SK-N-SH treated with all-trans-retinoic acid at 6 μM for 48 hours (cell line): ENCODE measurements around the gene RSAD1.

Experiments
- ARNTL ChIP-seq: fragments of 450-650 bp; formaldehyde crosslinking; IDR thresholded peaks from 2 replicates; pipeline ENCODE4 v1.5.0; 2020; ENCODE audit warnings: low read depth, mild to moderate bottlenecking, moderate library complexity, borderline replicate concordance
- BACH2 ChIP-seq: fragments of 250-450 bp; sonication (Bioruptor Pico); IDR thresholded peaks from 2 replicates; pipeline ENCODE4 v1.9.0; 2021; ENCODE audit warnings: mild to moderate bottlenecking, borderline replicate concordance
- CSDC2 ChIP-seq: fragments of 250-450 bp; sonication (Bioruptor Pico); IDR thresholded peaks from 2 replicates; pipeline ENCODE4 v1.5.0; 2020; ENCODE audit warnings: mild to moderate bottlenecking, moderate library complexity
- ESRRG ChIP-seq: fragments of 250-450 bp; sonication (Bioruptor Pico); IDR thresholded peaks from 2 replicates; pipeline ENCODE4 v1.6.1; 2021; ENCODE audit warnings: mild to moderate bottlenecking
- POU6F1 ChIP-seq: fragments of 250-450 bp; sonication (Bioruptor Pico); IDR thresholded peaks from 2 replicates; pipeline ENCODE4 v1.8.0; 2021; ENCODE audit warnings: low read depth, mild to moderate bottlenecking, moderate library complexity, borderline replicate concordance
- PPARA ChIP-seq: fragments of 250-450 bp; sonication (Bioruptor Pico); IDR thresholded peaks from 2 replicates; pipeline ENCODE4 v1.5.0; 2020; ENCODE audit warnings: mild to moderate bottlenecking, borderline replicate concordance
- RARB ChIP-seq: fragments of 250-450 bp; sonication (Bioruptor Pico); IDR thresholded peaks from 2 replicates; pipeline ENCODE4 v1.8.0; 2021; ENCODE audit warnings: mild to moderate bottlenecking, moderate library complexity
- ZC3H10 ChIP-seq: fragments of 250-450 bp; sonication (Bioruptor Pico); IDR thresholded peaks from 2 replicates; pipeline ENCODE4 v1.5.1; 2021; ENCODE audit warnings: mild to moderate bottlenecking, moderate library complexity
- ZFP3 ChIP-seq: fragments of 250-450 bp; sonication (Bioruptor Pico); IDR thresholded peaks from 2 replicates; pipeline ENCODE4 v1.5.0; 2020; ENCODE audit warnings: mild to moderate bottlenecking, moderate library complexity

GRCh38 chr17:50495217-50495823 lies 16.7 kb downstream of the RSAD1 start:
- TF ChIP-seq CSDC2 (CRISPR knock-in tag) (no peak), ARNTL (CRISPR knock-in tag) (no peak), POU6F1 (CRISPR knock-in tag) (no peak), ZFP3 (CRISPR knock-in tag) (no peak), PPARA (CRISPR knock-in tag) (no peak), BACH2 (CRISPR knock-in tag) (no peak), ZC3H10 (CRISPR knock-in tag) (no peak), ESRRG (CRISPR knock-in tag) (no peak), RARB (CRISPR knock-in tag) (no peak)
